GM10248 (cell line): ENCODE data around the gene CPSF2.
"Not testable (repeated sequence)": the region's sequence is repeated elsewhere in the genome, so short reads cannot be mapped to it uniquely, and the experiment has no call there.

Source experiments
- CTCF ChIA-PET: fragments of 300-600 bp; sonication (Branson Sonifier 250); formaldehyde crosslinking; extraction: SDS; loops from one replicate; lab custom pipeline; 2021; ENCODE audit warnings: antibody characterized with exemption; lab: Yijun Ruan, JAX
- POLR2A ChIA-PET: fragments of 350-650 bp; sonication (Branson Sonifier 250); formaldehyde crosslinking; extraction: SDS; loops from one replicate; lab custom pipeline; 2020; ENCODE audit warnings: antibody characterized with exemption; lab: Yijun Ruan, JAX
- DNase-seq: peaks from one replicate; pipeline ENCODE4 v3.0.0; 2012; ENCODE audit errors: extremely low spot score
- CTCF ChIP-seq: IDR thresholded peaks from 2 replicates; pipeline ENCODE4 v1.5.1; 2012; ENCODE audit warnings: mild to moderate bottlenecking, low read depth; ENCODE audit errors: extremely low read depth, missing control alignments, control extremely low read depth

CPSF2 gene

GRCh38 chr14:92198804-92199203 is 77.0 kb downstream of the CPSF2 start:
- CTCF ChIA-PET, result no interaction called here
- no peak for DNase-seq
- POLR2A ChIA-PET, result no interaction called here

GRCh38 chr14:92199763-92200162 is 78.0 kb downstream of the CPSF2 start:
- ChIA-PET CTCF (interaction anchor here (1.0 to 1.2 kb wide), 3 partner anchors 13 to 55 kb away, joined by 3 read pairs; no protein-coding TSS in a partner anchor), POLR2A (no interaction called here)
- no peak for TF ChIP-seq CTCF
- no peak for DNase-seq

More at GRCh38 chr14:92198804-92199203, 77.0 kb downstream of the CPSF2 start:
- TF ChIP-seq CTCF, result no peak

GRCh38 chr14:92203116-92203515 is 81.3 kb downstream of the CPSF2 start:
- no peak for DNase-seq
- ChIA-PET POLR2A (no interaction called here), CTCF (interaction anchor here (0.6 kb wide), 1 partner anchor 95 kb away, joined by 3 read pairs; no protein-coding TSS in a partner anchor)
- TF ChIP-seq CTCF, result no peak

GRCh38 chr14:92204792-92205191 is 83.0 kb downstream of the CPSF2 start:
- TF ChIP-seq CTCF, result no peak
- POLR2A ChIA-PET, result no interaction called here
- DNase-seq, result no peak
- CTCF ChIA-PET, result no interaction called here

GRCh38 chr14:92207012-92207927 is 85.5 kb downstream of the CPSF2 start:
- POLR2A ChIA-PET, result no interaction called here
- DNase-seq, result no peak
- no peak for TF ChIP-seq CTCF
- CTCF ChIA-PET, result no interaction called here

GRCh38 chr14:92207928-92208265 is 86.1 kb downstream of the CPSF2 start:
- CTCF ChIA-PET, result no interaction called here
- no peak for TF ChIP-seq CTCF
- POLR2A ChIA-PET, result no interaction called here
- DNase-seq, result no peak

GRCh38 chr14:92209141-92209540 is 87.4 kb downstream of the CPSF2 start:
- no peak for DNase-seq
- TF ChIP-seq CTCF, result no peak
- ChIA-PET CTCF (no interaction called here), POLR2A (no interaction called here)

GRCh38 chr14:92213125-92213524 is 91.4 kb downstream of the CPSF2 start:
- POLR2A ChIA-PET, DNase-seq: not testable (repeated sequence)
- CTCF ChIA-PET, result interaction anchor here (1.4 kb wide), 1 partner anchor 13 kb away, joined by 3 read pairs; no protein-coding TSS in a partner anchor
